NT2/D1 (cell line): ENCODE data around the gene IRF8.

Experiments used
- SUZ12 ChIP-seq: IDR thresholded peaks from 2 replicates; pipeline ENCODE4 v1.6.1; 2011; ENCODE audit not compliant: insufficient read length, insufficient read depth; ENCODE audit errors: extremely low read depth
- YY1 ChIP-seq: IDR thresholded peaks from 2 replicates; pipeline ENCODE4 v1.6.1; 2011; ENCODE audit not compliant: insufficient read length, insufficient read depth
- ZNF274 ChIP-seq: IDR thresholded peaks from 2 replicates; pipeline ENCODE4 v1.6.1; 2011; ENCODE audit warnings: mild to moderate bottlenecking, low read depth, low read length

GRCh38 chr16:85853547-85854545 is 45.1 kb upstream of the IRF8 start:
- TF ChIP-seq SUZ12 (no peak), YY1 (no peak), ZNF274 (no peak)
